ENCODE results near the gene KLF15.

Gene KLF15

GRCh38 chr3:126396536-126396935, 39.3 kb upstream of the KLF15 start:
- no peaks in the 10 kb centered on the region for H3K36me3 ChIP-seq (ENCODE audit: control insufficient read depth in 2 of 2, insufficient read depth in 2 of 2, low read length in 2 of 2)
- peaks cover 9% of the 10 kb centered on the region for H3K4me1 ChIP-seq (ENCODE audit: control insufficient read depth, insufficient read depth, low read length)
- H3K9ac ChIP-seq (ENCODE audit: low read length in 2 of 2) = no peak overlapping the region
- H3K27me3 ChIP-seq (ENCODE audit: control insufficient read depth in 1 of 2, insufficient read depth in 2 of 2, low read length in 2 of 2) = peaks cover 0 to 3% of the 10 kb centered on the region in 2 donors
- H3K4me3 ChIP-seq (ENCODE audit: low read length in 2 of 2) = no peak overlapping the region
- no peak overlapping the region for H3K27ac ChIP-seq (ENCODE audit: low read length)
- H3K9me3 ChIP-seq (ENCODE audit: control insufficient read depth in 2 of 2, low read length in 2 of 2) = no peaks in the 10 kb centered on the region

GRCh38 chr3:126395846-126396513, 38.8 kb upstream of the KLF15 start:
- H3K27me3 ChIP-seq (ENCODE audit: control insufficient read depth in 1 of 2, insufficient read depth in 2 of 2, low read length in 2 of 2) = peaks cover 0 to 2% of the 10 kb centered on the region in 2 donors
- H3K9ac ChIP-seq (ENCODE audit: low read length in 2 of 2) = no peak overlapping the region
- H3K9me3 ChIP-seq (ENCODE audit: control insufficient read depth in 2 of 2, low read length in 2 of 2) = no peaks in the 10 kb centered on the region
- peaks cover 9% of the 10 kb centered on the region for H3K4me1 ChIP-seq (ENCODE audit: control insufficient read depth, insufficient read depth, low read length)
- no peak overlapping the region for H3K4me3 ChIP-seq (ENCODE audit: low read length in 2 of 2)
- H3K27ac ChIP-seq (ENCODE audit: low read length) = no peak overlapping the region
- H3K36me3 ChIP-seq (ENCODE audit: control insufficient read depth in 2 of 2, insufficient read depth in 2 of 2, low read length in 2 of 2) = no peaks in the 10 kb centered on the region

GRCh38 chr3:126394977-126395321, 37.7 kb upstream of the KLF15 start:
- Histone ChIP-seq H3K36me3 (ENCODE audit: control insufficient read depth in 2 of 2, insufficient read depth in 2 of 2, low read length in 2 of 2) (no peaks in the 10 kb centered on the region), H3K4me1 (ENCODE audit: control insufficient read depth, insufficient read depth, low read length) (peaks cover 9% of the 10 kb centered on the region), H3K9me3 (ENCODE audit: control insufficient read depth in 2 of 2, low read length in 2 of 2) (no peaks in the 10 kb centered on the region), H3K27ac (ENCODE audit: low read length) (no peak overlapping the region), H3K27me3 (ENCODE audit: control insufficient read depth in 1 of 2, insufficient read depth in 2 of 2, low read length in 2 of 2) (peaks cover 0 to 2% of the 10 kb centered on the region in 2 donors), H3K9ac (ENCODE audit: low read length in 2 of 2) (no peak overlapping the region), H3K4me3 (ENCODE audit: low read length in 2 of 2) (peak overlapping the region in 1 of 2 donors; percentile 57)

GRCh38 chr3:126394179-126394976, 37.2 kb upstream of the KLF15 start, which contains the start of gene CFAP100:
CFAP100 (plus strand) TSS chr3:126394909; CDS start chr3:126396001, 1,092 bp downstream.
- peaks cover 0 to 2% of the 10 kb centered on the region in 2 donors for H3K27me3 ChIP-seq (ENCODE audit: control insufficient read depth in 1 of 2, insufficient read depth in 2 of 2, low read length in 2 of 2)
- H3K4me3 ChIP-seq (ENCODE audit: low read length in 2 of 2) = peak within 1 kb of the TSS in 1 of 2 donors; percentile 57
- H3K9me3 ChIP-seq (ENCODE audit: control insufficient read depth in 2 of 2, low read length in 2 of 2) = no peaks in the 10 kb centered on the region
- H3K9ac ChIP-seq (ENCODE audit: low read length in 2 of 2) = peak within 1 kb of the TSS in 1 of 2 donors; percentile 60
- no peaks in the 10 kb centered on the region for H3K36me3 ChIP-seq (ENCODE audit: control insufficient read depth in 2 of 2, insufficient read depth in 2 of 2, low read length in 2 of 2)
- H3K4me1 ChIP-seq (ENCODE audit: control insufficient read depth, insufficient read depth, low read length) = peaks cover 11% of the 10 kb centered on the region
- H3K27ac ChIP-seq (ENCODE audit: low read length) = no peak within 1 kb of the TSS

- Histone ChIP-seq H3K27ac (ENCODE audit: low read length) (no peak overlapping the region), H3K9ac (ENCODE audit: low read length in 2 of 2) (no peak overlapping the region), H3K36me3 (ENCODE audit: control insufficient read depth in 2 of 2, insufficient read depth in 2 of 2, low read length in 2 of 2) (no peaks in the 10 kb centered on the region), H3K9me3 (ENCODE audit: control insufficient read depth in 2 of 2, low read length in 2 of 2) (no peaks in the 10 kb centered on the region), H3K4me1 (ENCODE audit: control insufficient read depth, insufficient read depth, low read length) (peaks cover 16% of the 10 kb centered on the region), H3K4me3 (ENCODE audit: low read length in 2 of 2) (no peak overlapping the region), H3K27me3 (ENCODE audit: control insufficient read depth in 1 of 2, insufficient read depth in 2 of 2, low read length in 2 of 2) (peaks cover 0 to 2% of the 10 kb centered on the region in 2 donors)
These were observed 36.4 kb upstream of the KLF15 start for GRCh38 chr3:126393563-126393962.

GRCh38 chr3:126392246-126392645, 35.0 kb upstream of the KLF15 start:
- Histone ChIP-seq H3K9ac (ENCODE audit: low read length in 2 of 2) (no peak overlapping the region), H3K27ac (ENCODE audit: low read length) (no peak overlapping the region), H3K27me3 (ENCODE audit: control insufficient read depth in 1 of 2, insufficient read depth in 2 of 2, low read length in 2 of 2) (peaks cover 0 to 2% of the 10 kb centered on the region in 2 donors)

GRCh38 chr3:126391631-126392030, 34.4 kb upstream of the KLF15 start:
- peaks cover 0 to 2% of the 10 kb centered on the region in 2 donors for H3K27me3 ChIP-seq (ENCODE audit: control insufficient read depth in 1 of 2, insufficient read depth in 2 of 2, low read length in 2 of 2)
- H3K36me3 ChIP-seq (ENCODE audit: control insufficient read depth in 2 of 2, insufficient read depth in 2 of 2, low read length in 2 of 2) = no peaks in the 10 kb centered on the region
- peaks cover 16% of the 10 kb centered on the region for H3K4me1 ChIP-seq (ENCODE audit: control insufficient read depth, insufficient read depth, low read length)
- no peak overlapping the region for H3K27ac ChIP-seq (ENCODE audit: low read length)
- H3K4me3 ChIP-seq (ENCODE audit: low read length in 2 of 2) = no peak overlapping the region
- H3K9ac ChIP-seq (ENCODE audit: low read length in 2 of 2) = no peak overlapping the region
- no peaks in the 10 kb centered on the region for H3K9me3 ChIP-seq (ENCODE audit: control insufficient read depth in 2 of 2, low read length in 2 of 2)

More at GRCh38 chr3:126392246-126392645, 35.0 kb upstream of the KLF15 start:
- Histone ChIP-seq H3K4me1 (ENCODE audit: control insufficient read depth, insufficient read depth, low read length) (peaks cover 16% of the 10 kb centered on the region), H3K4me3 (ENCODE audit: low read length in 2 of 2) (no peak overlapping the region), H3K9me3 (ENCODE audit: control insufficient read depth in 2 of 2, low read length in 2 of 2) (no peaks in the 10 kb centered on the region), H3K36me3 (ENCODE audit: control insufficient read depth in 2 of 2, insufficient read depth in 2 of 2, low read length in 2 of 2) (no peaks in the 10 kb centered on the region)

- Histone ChIP-seq H3K36me3 (ENCODE audit: control insufficient read depth in 2 of 2, insufficient read depth in 2 of 2, low read length in 2 of 2) (no peaks in the 10 kb centered on the region), H3K4me3 (ENCODE audit: low read length in 2 of 2) (no peak overlapping the region), H3K4me1 (ENCODE audit: control insufficient read depth, insufficient read depth, low read length) (peaks cover 16% of the 10 kb centered on the region), H3K27me3 (ENCODE audit: control insufficient read depth in 1 of 2, insufficient read depth in 2 of 2, low read length in 2 of 2) (peaks cover 0 to 2% of the 10 kb centered on the region in 2 donors), H3K9me3 (ENCODE audit: control insufficient read depth in 2 of 2, low read length in 2 of 2) (no peaks in the 10 kb centered on the region), H3K9ac (ENCODE audit: low read length in 2 of 2) (no peak overlapping the region), H3K27ac (ENCODE audit: low read length) (no peak overlapping the region)
These were observed 33.5 kb upstream of the KLF15 start for GRCh38 chr3:126390751-126391150.

GRCh38 chr3:126390201-126390600, 33.0 kb upstream of the KLF15 start:
- Histone ChIP-seq H3K9ac (ENCODE audit: low read length in 2 of 2) (no peak overlapping the region), H3K4me3 (ENCODE audit: low read length in 2 of 2) (no peak overlapping the region), H3K4me1 (ENCODE audit: control insufficient read depth, insufficient read depth, low read length) (peaks cover 15% of the 10 kb centered on the region), H3K9me3 (ENCODE audit: control insufficient read depth in 2 of 2, low read length in 2 of 2) (no peaks in the 10 kb centered on the region), H3K27me3 (ENCODE audit: control insufficient read depth in 1 of 2, insufficient read depth in 2 of 2, low read length in 2 of 2) (peaks cover 0 to 2% of the 10 kb centered on the region in 2 donors), H3K36me3 (ENCODE audit: control insufficient read depth in 2 of 2, insufficient read depth in 2 of 2, low read length in 2 of 2) (no peaks in the 10 kb centered on the region), H3K27ac (ENCODE audit: low read length) (no peak overlapping the region)

GRCh38 chr3:126389794-126390146, 32.6 kb upstream of the KLF15 start:
- peak overlapping the region; percentile 51 to 74 for H3K4me3 ChIP-seq (ENCODE audit: low read length in 2 of 2)
- peaks cover 12% of the 10 kb centered on the region for H3K4me1 ChIP-seq (ENCODE audit: control insufficient read depth, insufficient read depth, low read length)
- no peaks in the 10 kb centered on the region for H3K27me3 ChIP-seq (ENCODE audit: control insufficient read depth in 1 of 2, insufficient read depth in 2 of 2, low read length in 2 of 2)
- no peak overlapping the region for H3K27ac ChIP-seq (ENCODE audit: low read length)
- H3K9me3 ChIP-seq (ENCODE audit: control insufficient read depth in 2 of 2, low read length in 2 of 2) = no peaks in the 10 kb centered on the region
- no peaks in the 10 kb centered on the region for H3K36me3 ChIP-seq (ENCODE audit: control insufficient read depth in 2 of 2, insufficient read depth in 2 of 2, low read length in 2 of 2)
- peak overlapping the region; percentile 29 to 42 for H3K9ac ChIP-seq (ENCODE audit: low read length in 2 of 2)

All from stomach smooth muscle (tissue), 2 donors.